LNCAP (cell line): Measurements from ENCODE around the gene PLIN1.

Source experiments
- TF ChIP-seq, protein P1 (sequence below): fragments of 450-650 bp; IDR thresholded peaks from 2 replicates; pipeline ENCODE4 v1.5.1; 2017; ENCODE audit warnings: mild to moderate bottlenecking

Gene PLIN1

DNA sequence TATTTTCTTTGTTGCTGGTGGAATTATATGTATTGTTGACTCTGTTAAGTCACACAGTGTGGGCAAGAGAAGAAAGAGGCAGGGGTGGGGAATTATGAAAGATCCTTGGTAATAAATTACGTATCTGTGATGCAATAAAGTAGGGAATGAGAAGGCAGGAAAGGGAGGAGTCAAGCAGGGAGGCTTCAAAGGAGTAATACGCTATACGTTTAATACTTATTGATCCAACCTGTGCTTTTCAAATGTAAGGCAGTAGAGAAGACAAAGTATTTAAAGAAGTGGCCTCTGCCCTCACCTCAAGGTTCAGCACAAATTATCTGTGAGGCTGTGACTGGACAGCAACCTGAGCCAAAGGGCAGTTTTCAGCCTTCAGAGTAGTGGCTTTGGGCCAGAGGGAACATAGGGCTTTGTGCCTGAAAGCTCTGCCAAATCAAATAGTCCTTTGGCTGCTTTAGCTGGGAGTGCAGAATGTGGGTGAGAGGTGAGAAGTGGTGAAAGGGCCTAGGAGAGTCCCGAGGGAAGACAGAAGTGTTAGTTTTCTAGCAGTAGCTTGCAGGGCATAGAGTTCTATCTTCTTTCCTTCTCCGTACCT is 1.2 kb upstream of the PLIN1 start:
- TF ChIP-seq, protein P1, sequence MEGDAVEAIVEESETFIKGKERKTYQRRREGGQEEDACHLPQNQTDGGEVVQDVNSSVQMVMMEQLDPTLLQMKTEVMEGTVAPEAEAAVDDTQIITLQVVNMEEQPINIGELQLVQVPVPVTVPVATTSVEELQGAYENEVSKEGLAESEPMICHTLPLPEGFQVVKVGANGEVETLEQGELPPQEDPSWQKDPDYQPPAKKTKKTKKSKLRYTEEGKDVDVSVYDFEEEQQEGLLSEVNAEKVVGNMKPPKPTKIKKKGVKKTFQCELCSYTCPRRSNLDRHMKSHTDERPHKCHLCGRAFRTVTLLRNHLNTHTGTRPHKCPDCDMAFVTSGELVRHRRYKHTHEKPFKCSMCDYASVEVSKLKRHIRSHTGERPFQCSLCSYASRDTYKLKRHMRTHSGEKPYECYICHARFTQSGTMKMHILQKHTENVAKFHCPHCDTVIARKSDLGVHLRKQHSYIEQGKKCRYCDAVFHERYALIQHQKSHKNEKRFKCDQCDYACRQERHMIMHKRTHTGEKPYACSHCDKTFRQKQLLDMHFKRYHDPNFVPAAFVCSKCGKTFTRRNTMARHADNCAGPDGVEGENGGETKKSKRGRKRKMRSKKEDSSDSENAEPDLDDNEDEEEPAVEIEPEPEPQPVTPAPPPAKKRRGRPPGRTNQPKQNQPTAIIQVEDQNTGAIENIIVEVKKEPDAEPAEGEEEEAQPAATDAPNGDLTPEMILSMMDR = no peak

DNA sequence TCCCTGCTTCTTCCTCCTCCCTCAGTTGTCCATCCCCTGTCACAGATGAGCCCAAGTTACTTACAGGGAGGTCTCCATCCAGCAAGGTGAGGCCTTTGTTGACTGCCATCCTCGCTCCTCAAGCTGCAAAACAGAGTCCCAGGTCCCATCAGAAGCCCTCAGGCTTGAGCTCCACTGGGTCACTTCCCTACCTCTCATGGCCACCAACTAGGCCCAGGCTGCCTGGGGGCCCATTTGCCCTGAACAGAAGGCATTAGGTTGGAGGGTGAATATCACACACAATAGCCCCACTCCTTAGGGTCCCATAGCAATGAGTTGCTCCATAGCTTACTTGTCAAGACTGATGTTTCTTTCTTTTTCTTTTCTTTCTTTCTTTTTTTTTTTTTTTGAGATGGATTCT is 1.8 kb downstream of the PLIN1 start:
- TF ChIP-seq, protein P1 = no peak

- TF ChIP-seq, protein P1 = no peak
These were observed 3.6 kb downstream of the PLIN1 start for GRCh38 chr15:89675606-89676005.

DNA sequence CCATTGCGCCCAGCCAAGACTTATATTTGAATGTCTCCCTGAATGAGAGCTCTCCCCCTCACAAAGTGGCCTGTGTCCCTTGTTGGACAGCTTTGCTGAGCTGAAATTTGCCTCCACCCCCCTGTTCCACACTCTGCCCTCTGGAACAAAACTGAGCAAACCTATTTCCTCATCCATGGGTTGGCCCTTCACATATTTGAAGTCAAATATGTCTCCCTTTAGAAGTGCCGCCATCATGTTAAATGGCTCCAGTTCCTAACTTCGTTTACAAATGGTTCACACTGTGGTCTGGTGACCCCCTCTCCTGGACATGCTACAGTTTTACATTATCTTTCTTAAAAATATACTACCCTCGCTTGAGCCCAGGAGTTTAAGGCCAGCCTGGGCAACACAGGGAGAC is 4.6 kb downstream of the PLIN1 start:
- TF ChIP-seq, protein P1 = no peak

DNA sequence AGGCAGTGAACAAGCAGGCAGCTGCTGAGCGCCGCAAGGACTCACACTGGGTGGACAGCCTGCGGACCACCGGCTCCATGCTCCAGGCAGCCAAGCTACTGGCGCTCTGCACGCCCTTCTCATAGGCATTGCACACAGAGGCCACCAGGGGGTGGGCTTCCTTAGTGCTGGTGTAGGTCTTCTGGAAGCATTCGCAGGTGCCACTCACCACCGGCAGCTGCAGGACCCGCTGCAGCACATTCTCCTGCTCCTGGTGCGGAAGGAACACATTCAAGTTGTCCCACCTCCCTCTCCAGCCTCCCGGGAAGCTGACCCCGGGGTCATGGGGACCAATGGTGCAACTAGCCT is 6.0 kb downstream of the PLIN1 start:
- TF ChIP-seq, protein P1 = no peak; the same call in 1 of the 2 replicates

GRCh38 chr15:89672221-89673164 is 6.7 kb downstream of the PLIN1 start:
- TF ChIP-seq, protein P1 = no peak

GRCh38 chr15:89671687-89672086 is 7.5 kb downstream of the PLIN1 start:
- TF ChIP-seq, protein P1 = no peak
